NCI-H774 (cell line): ENCODE data around the gene SRA1.

Experiments used
- DNase-seq: peaks from one replicate; lab custom pipeline; 2025; lab: John Stamatoyannopoulos, UW

The SRA1 gene

DNA sequence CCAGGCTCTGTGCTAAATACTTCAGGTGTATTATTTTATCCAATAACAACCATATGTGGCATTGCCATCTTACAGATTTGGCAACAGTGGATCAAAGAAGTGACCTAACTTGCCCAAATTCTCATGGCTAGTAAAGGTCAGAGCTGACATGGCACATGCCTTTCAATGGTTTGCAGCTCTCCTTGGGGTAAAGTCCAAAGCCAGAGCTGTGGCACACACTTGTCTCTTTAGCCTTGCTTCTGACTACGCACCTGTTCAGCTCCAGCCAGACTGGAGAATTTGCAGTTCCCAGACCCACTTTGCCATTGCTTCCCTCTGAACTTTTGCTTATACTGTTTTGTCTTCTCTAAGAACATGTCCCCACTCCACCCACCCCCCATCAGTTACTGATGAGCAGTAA lies 13.2 kb upstream of the SRA1 start:
- no peak for DNase-seq

DNA sequence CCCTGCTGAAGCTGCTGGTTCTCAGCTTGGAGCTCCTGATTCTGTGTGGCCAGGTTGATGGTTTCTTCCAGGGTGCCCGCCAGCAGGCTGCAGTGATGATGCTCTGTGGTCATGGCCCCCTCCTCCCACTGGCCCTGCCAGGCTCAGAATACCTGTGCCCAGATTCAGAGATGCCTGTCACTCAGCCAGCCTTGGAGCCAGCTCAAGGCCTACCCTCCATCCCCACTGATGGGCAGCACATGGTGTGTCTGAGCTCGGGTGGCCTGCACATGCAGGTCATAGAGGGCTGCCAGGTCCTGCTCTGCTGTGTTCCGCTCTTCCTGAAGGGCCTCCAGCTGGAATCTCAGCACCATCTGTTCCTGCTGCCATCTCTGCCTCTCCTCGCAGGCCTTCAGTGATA lies 12.8 kb upstream of the SRA1 start:
- no peak for DNase-seq

DNA sequence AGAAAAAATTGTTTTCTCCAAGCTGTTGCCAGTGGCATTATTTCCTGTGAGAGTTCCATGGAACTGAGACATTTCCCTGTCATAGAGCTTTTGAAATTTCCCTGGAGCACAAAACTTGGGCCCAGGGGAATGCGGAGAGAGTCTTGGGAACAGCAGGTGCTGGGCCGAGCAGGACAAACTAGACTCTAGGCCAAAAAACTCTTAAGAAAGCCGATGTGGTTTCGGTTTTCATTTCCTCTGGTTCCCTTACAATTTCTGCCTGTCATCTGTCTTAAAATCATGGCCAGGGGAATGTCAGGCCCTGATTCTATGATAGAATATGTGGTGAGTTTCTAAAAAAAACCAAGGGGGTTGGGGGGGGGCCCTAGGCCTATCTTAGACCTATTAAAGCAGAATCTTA lies 11.9 kb upstream of the SRA1 start:
- no peak for DNase-seq

DNA sequence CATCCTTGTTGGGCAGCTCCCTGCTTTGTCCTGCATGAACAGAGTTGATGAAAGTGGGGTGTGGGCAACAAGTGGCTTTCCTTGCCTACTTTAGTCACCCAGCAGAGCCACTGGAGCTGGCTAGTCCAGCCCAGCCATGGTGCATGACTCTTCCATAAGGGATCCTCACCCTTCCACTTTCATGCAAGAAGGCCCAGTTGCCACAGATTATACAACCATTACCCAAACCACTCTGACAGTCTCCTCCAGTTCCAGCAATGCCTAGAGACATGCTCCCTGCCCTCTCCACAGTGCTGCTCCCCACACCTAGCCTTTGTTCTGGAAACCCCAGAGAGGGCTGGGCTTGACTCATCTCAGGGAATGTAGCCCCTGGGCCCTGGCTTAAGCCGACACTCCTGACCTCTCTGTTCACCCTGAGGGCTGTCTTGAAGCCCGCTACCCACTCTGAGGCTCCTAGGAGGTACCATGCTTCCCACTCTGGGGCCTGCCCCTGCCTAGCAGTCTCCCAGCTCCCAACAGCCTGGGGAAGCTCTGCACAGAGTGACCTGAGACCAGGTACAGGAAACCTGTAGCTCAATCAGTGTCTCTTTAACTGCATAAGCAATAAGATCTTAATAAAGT lies 11.3 kb upstream of the SRA1 start:
- DNase-seq, result no peak

DNA sequence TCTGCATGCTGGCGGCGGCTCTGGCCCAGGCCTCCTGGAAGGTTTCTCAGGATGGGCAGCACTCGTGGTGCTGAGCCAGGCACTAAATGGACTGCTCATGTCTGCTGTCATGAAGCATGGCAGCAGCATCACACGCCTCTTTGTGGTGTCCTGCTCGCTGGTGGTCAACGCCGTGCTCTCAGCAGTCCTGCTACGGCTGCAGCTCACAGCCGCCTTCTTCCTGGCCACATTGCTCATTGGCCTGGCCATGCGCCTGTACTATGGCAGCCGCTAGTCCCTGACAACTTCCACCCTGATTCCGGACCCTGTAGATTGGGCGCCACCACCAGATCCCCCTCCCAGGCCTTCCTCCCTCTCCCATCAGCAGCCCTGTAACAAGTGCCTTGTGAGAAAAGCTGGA lies 10.6 kb upstream of the SRA1 start:
- no peak for DNase-seq

DNA sequence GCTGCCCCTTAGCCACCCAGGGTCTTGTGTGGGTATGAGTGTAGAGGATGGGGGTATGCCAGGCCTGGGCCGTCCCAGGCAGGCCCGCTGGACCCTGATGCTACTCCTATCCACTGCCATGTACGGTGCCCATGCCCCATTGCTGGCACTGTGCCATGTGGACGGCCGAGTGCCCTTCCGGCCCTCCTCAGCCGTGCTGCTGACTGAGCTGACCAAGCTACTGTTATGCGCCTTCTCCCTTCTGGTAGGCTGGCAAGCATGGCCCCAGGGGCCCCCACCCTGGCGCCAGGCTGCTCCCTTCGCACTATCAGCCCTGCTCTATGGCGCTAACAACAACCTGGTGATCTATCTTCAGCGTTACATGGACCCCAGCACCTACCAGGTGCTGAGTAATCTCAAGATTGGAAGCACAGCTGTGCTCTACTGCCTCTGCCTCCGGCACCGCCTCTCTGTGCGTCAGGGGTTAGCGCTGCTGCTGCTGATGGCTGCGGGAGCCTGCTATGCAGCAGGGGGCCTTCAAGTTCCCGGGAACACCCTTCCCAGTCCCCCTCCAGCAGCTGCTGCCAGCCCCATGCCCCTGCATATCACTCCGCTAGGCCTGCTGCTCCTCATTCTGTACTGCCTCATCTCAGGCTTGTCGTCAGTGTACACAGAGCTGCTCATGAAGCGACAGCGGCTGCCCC lies 10.0 kb upstream of the SRA1 start:
- no peak for DNase-seq

DNA sequence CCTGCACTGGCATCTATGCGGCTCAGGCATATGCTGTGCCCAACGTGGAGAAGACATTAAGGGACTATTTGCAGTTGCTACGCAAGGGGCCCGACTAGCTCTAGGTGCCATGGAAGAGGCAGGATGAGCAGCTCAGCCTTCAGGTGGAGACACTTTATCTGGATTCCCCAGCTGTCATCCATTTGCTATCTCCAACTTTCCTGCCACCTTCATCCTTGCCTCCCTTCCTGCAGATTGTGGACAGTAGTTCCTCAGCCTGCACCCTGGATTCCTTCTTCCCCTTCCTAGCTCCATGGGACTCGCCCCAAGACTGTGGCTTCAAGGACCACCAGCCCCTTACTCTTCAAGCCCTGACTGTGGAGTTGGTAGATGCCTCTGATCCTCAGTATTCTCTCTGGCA lies 9.4 kb upstream of the SRA1 start:
- DNase-seq, result no peak

DNA sequence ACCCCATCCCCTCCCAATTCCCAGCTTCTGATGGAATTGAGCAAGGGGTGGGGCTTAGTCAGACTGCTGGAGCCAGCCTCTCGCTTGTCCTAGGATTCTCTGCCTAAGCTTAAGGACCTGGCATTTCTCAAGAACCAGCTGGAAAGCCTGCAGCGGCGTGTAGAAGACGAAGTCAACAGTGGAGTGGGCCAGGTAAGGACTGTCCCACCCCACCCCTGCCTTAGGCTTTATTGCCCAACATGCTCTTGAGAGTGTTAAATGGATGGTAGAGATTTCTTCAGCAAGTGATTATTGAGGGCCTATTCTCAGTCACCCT lies 8.5 kb upstream of the SRA1 start:
- DNase-seq, result no peak

DNA sequence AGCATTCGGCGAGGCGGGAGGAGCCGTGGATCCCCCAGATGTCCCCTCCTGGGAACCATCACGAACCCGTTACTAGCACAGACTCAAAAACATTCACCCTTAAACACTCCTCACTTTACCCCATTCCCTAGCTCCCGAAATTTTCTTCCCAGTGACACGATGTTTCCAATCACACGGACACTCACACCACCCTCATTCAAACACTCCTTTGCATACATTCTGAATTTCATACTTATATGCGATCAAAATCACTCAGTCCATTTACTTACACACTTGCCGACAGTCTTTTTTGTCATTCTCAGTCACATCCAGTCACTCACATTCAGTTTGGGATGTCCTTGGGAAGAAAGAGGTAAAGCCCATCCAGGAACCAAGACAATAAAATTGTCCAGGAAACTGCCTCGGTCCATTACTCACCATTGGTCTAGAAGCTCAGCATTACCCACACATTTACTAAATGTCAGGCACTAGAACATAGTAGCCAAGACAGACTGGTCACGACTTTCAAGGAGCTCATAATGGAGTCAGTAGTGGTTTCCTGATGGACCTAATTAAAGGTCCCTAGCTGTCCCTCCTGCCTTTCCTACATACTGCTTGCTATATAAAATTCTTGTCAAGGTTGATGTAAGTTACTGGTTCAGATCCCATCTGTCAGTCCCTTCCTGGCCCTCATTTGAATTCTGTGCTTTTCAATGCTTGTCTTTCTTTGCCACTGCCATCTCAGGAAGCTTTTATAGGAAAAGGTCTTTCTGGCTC lies 7.9 kb upstream of the SRA1 start:
- no peak for DNase-seq

DNA sequence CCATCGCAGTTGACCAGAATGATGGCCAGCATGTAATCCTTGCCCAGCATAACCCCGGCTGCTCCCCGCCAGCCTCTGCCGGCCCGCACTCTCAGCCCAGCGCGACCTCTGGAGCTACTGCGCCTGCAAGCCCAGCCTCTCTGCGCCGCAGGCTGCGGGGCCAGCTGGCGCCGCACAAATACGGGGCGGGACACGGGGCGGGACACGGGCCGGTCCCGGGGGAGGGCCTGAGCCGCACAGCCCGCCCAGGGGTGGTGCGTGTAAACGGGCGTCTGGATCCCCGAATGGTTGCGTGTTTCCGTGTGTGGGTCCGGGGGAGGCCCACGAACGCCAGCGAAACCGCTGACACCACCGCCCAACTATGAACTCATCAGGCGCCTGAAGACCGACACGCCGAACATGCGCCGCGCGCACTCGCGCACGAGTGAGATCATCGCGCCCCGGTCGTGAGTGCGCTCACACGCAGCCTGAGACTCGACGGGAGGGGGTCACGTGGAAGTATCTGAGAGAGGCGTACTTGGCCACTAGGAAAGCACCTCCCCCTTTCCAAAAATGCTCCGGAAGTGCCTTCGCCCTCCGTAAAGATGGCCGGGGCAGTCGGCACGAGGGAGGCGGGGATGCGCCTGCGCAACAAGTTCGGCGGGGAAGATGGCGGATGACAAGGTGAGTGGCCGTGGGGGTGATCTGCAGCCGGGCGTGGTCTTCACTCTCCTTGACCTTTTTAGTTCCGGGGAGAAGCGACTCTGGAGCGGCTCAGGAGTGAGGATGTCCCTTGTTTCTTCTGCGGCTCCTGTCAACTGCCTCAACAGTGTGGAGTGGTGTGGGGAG lies 7.1 kb upstream of the SRA1 start, which contains the start of the genes APBB3 and SLC35A4:
TSS of gene APBB3 (minus strand) at position 403 of the 828 bp plus-strand sequence. CDS start at position 50, 353 bp downstream.
TSS of gene SLC35A4 (plus strand) at position 633 of the 828 bp plus-strand sequence. CDS start 2,342 bp downstream, outside the sequence.
- peak; percentile 98 for DNase-seq

DNA sequence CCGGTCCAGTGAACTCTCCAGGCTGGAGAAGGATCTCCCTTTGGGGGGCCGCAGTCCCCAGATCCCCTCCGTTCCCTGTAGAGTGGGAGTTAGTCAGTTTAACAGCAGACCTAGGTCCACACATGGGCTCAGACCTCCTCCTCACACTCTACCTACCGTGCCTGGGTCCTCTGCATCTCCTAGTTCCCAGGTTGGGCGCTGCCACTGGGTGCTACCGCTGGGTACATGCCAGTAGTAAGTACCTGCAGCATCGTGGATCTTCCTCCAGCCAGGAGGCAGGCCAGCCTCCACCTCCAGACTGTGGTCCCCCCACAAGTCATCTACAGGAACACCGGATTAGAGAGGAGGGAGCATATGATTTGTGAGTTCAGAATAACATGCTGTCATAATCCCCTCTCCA lies 6.3 kb upstream of the SRA1 start:
- DNase-seq, result no peak

DNA sequence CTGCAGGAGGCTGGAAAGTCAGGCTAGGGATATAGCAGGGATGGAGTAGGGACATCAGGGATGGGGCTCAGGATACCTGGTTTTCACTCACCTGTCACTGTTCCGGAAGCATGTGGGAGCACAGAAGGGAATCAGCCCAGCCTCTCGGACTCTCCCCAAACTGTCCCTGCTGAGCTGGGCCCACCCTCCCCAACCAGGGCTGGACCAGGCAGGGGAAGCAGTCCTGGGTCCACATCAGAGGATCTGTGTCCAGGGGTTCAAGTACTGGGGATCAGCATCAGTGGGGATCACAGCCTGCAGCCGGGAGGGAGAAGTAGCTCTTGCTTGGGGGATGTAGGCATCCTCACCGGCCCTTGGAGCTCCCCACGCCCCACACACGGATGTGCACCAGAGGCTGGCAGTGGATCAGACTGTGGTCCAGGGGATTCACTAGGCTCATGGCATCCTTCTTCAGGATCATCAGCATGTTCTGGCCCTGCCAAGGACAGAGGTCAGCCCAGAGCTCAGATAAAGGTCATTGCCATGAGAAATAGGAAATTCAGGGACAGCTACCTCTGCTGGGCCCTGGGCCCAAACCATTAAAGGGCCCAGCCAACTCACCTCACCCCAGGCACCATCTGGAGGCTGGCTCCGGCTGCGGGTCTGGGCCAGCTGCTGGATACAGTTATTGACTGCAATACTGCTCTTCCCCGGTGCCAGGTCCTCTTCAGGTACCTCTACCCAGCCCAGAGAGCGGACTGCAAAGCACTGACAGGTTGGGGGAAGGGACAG lies 4.7 kb upstream of the SRA1 start:
- no peak for DNase-seq

DNA sequence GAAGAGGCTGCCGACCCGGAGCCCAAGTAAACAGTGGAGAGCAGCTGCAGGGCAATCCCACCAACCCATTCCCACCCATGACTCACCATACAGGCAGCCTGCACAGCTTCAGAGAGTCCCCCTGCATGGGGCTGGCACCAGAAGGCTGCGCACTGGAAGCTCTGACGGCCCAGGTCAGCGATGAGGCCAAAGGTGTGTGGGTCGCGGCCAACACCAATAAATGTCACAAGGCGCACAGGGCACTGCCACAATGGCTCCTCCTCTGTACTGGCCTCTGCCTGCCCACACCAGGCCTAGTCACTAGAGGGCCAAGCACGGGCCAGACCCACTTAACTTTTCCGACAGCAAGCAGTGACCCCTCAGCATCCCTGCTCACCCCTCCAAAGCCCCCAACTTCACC lies 3.0 kb upstream of the SRA1 start:
- no peak for DNase-seq

DNA sequence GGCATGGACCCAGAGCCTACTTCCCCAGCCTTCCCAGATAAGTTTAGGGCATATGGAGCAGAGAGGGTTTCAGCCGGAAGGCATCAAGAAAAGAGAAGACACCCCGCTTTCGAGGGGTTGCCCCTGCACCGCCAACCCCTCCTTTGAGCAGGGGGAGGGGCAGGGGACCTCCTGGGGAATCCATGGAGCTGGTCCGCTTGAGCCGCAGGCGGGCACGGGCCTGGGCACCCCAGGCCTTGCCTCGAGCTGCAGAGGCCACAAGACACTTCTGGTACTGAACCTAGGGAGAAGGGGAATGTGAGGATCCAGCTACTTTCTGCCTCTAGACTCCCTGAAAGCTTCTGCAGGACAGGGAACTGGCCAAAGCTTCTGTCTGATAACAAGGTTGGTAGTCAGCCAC lies 1.3 kb upstream of the SRA1 start:
- DNase-seq, result no peak

DNA sequence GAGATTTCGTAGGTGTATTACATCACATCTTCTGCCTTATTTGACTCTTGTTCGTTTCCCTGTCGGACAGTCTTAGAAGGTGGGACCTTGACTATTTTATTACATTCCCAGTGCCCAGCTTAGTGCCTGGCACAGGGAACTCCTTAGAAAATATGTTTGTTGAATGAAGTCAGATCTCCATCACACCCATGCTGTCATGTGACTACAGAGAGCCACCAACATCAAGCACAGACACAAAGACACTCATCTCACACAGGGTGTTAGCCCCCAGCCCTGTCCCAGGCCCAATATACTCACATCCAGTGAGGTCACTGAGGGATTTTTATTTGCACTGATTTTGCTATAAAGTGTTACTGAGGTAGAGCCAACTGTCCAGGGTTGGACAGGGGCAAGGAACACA lies 692 bp upstream of the SRA1 start:
- DNase-seq, result no peak

DNA sequence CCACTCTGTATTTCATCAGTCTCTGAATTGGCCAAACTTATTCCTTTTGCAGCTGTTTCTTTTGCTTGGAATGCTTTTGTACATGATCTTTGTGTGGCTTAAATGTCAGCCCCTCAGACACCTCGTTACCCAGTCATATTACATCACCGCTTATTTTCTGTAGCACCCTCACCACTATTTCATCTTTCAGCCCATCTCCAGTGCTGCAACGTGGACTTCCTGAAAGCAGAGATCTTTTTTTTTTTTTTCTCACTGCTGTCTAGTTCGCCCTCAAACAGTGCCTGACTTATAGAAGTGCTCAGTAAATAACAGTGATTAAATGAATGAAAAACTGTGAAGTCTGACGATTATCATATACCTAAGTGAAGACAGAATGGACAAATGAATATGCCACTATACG lies 835 bp downstream of the SRA1 start:
- no peak for DNase-seq

DNA sequence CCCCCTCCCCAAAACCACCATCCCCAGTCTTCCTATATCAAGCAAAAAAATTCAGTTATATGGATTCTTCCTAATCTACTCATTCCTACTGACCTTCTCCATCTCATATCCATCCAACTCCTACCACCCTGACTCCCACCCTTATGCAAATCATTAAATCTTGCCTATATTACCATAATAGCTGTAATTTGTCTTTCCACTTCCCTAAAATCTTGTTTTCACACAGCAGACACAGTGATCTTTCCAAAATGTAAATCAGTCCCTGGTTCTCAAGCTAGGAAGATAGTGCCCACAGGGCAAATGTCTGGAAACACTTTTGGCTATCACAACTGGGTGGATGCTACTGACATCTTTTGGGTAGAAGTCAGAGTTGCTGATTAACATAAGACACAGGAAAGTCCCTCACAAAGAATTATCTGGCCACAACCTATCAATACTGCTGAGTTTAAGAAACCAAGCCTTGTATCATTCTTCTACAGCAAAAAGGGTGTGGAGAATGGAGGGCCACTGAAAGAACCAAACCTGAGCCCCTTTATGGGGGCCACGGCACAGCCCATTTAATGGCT lies 1.4 kb downstream of the SRA1 start:
- no peak for DNase-seq

DNA sequence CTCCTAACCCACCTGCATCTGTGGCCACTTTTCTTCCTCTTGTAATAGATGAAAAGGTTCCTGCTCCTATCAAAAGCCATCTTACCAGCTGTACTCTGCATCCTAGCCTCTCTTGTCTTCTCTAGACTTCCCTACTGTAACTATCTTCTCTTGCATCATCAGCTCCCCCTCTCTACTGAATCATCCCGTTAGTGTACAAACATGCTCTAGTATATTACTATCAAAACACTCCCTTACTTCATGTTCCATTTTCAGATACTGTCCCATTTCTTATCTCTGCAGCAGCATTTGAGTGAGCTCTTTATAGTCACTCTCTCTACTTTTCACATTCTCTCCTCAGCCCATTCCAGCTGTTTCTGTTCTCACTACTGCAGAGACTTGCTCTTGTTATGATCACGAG lies 2.8 kb downstream of the SRA1 start:
- no peak for DNase-seq

DNA sequence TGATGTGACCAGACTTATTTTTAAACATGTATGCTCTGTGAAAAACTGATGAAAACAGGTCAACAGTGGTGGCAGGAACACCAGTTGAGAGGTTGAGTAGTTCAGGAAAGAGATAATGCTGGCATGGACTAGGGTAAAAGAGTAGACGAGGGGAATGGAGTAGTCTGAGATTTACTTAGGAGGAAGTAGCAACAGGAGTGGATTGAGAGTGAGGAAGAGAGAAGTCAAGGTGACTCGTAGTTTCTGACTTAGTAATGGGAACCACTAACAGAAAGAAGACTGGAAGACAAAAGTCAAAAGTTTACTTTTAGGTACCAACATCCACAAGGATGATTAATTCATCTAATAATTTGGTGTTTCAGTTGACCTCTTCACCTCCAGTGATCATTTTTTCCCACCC lies 3.6 kb downstream of the SRA1 start:
- no peak for DNase-seq

DNA sequence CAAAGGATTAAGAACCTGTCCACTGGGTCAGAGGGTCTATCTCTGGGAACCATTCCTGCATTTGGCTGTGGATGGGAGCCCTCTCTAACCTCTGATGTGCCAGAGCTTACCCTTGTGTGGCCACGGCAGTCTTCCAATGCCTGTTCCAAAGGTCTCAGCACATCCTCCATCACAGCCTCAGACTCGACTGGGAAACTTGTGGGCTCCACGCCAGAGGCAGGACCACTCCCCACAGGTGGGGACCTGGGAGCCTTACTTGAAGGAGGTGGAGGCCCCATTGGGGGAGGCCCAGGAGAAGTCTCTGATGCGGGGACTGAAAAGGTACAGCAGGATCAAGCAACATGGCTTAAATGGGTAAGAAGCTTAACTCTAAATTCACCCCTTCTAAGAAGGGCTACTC lies 5.4 kb downstream of the SRA1 start:
- DNase-seq, result no peak
